Esophagus muscularis mucosa (tissue), 4 donors: ENCODE results near the gene DBN1. TPM values are rescaled to one million over a fixed set of nuclear protein-coding genes. Genes with fewer than 3 reads are reported as not detected.

Source experiments
- DNase-seq: peaks from one replicate; pipeline ENCODE4 v3.0.0-alpha.2; 2017; ENCODE audit errors: extremely low spot score
- H3K27ac ChIP-seq, 4 donors: fragments of 200-600 bp; sonication (generic); replicated peaks in 1 of 4; 1 replicate in 3 of 4; 2 replicates in 1 of 4; pipeline ENCODE4 v1.5.1; 2016 to 2019; ENCODE audit warnings: mild to moderate bottlenecking in 1 of 4
- H3K27me3 ChIP-seq, 4 donors: fragments of 200-600 bp; sonication (generic); one replicate each; pipeline versions ENCODE4 v1.5.1 to v1.6.0; 2016 to 2019
- H3K36me3 ChIP-seq, 4 donors: fragments of 200-600 bp; sonication (generic); one replicate each; pipeline ENCODE4 v1.5.1; 2016 to 2019
- H3K4me1 ChIP-seq, 4 donors: fragments of 200-600 bp; sonication (generic); one replicate each; pipeline ENCODE4 v1.5.1; 2016 to 2019
- H3K4me3 ChIP-seq, 4 donors: fragments of 200-600 bp; sonication (generic); 1 replicate in 2 of 4; 2 replicates in 2 of 4; pipeline ENCODE4 v1.5.1; 2016 to 2019; ENCODE audit warnings: mild to moderate bottlenecking in 4 of 4, moderate library complexity in 1 of 4
- H3K9me3 ChIP-seq, 4 donors: fragments of 200-600 bp; sonication (generic); 1 replicate in 3 of 4; 2 replicates in 1 of 4; pipeline ENCODE4 v1.5.1; 2016 to 2019
- EP300 ChIP-seq: sonication (generic); formaldehyde crosslinking; IDR thresholded peaks from one replicate; pipeline ENCODE4 v1.6.1; 2017; ENCODE audit warnings: antibody characterized with exemption
- POLR2A ChIP-seq: fragments of 450-650 bp; IDR thresholded peaks from one replicate; pipeline ENCODE4 v1.6.1; 2017; ENCODE audit warnings: antibody characterized with exemption, moderate library complexity, mild to moderate bottlenecking, low read depth
- POLR2AphosphoS5 ChIP-seq, 2 donors: sonication (generic); formaldehyde crosslinking; IDR thresholded peaks; one replicate each; pipeline ENCODE4 v1.6.1; 2017; ENCODE audit warnings: antibody characterized with exemption in 2 of 2
- WGBS: methylation state at CpG from one replicate; pipeline ENCODE4 v1.1.5; 2018; 5-methylcytosine and 5-hydroxymethylcytosine counted together
- intact Hi-C: fragments of 100-400 bp; cut with DNase I; formaldehyde crosslinking; loops from one replicate; pipeline ENCODE4 v1.15.1; 2023
- total RNA-seq, 4 donors: library from RNA; depleted of rRNA; stranded (reverse); fragments of >200 nt; gene quantifications; one replicate each; pipeline versions ENCODE4 v1.1.0 to v1.2.1, GENCODE V29; 2016
- TF ChIP-seq, protein P1 (sequence below), 3 experiments: fragments of 200-600 bp in 2 of 3; fragments of 450-650 bp in 1 of 3; sonication (generic) in 2 of 3; IDR thresholded peaks; one replicate each; pipeline ENCODE4 v1.5.1; 2017 to 2019; ENCODE audit warnings: antibody characterized with exemption in 3 of 3, mild to moderate bottlenecking in 2 of 3, moderate library complexity in 1 of 3

DBN1 gene
- total RNA-seq, 4 donors from 2014 or later = 92.2 to 160 (median 130) TPM

DNA sequence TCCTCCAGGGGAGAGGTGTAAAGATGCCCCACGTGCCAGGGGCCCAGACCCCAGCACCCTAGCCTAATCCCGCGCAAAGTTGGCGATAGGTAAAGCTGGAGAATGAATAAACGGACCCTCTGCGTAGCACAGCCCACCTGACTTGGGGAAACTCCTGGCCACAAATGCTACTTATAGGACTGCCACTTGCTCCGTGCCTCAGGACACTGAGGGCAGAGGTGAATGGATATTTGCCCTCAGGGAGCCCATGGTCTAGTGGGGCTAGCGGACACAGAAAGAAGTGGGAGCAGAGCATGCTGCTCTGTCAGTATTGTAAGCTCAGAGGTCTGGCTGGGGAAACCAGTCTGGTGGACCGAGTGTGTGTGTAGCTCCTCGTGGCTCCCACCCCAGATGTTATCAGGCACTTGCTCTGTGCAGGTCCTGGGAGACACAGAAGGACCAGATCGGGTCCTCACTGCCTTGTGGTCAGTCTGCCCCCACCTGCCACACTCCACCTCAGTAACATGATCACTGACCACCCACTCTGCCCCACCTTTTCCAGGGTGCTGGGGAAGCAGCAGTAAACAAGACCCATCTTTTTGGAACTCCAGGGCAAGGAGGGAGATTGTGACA, 46.1 kb downstream of the DBN1 start:
- 4% methylated on average over 9 of the region's 11 CpGs for WGBS
- intact Hi-C loops = loop anchor here (2.0 kb wide), 2 partner anchors 27 to 73 kb away; no protein-coding TSS in a partner anchor
- H3K27me3 ChIP-seq = no peaks in the 10 kb centered on the region
- H3K4me1 ChIP-seq = peaks cover 40 to 62% (median 59%) of the 10 kb centered on the region in 4 donors
- H3K27ac ChIP-seq = peak overlapping the region; percentile 84 to 95 (median 90)
- no peaks in the 10 kb centered on the region for H3K9me3 ChIP-seq
- H3K4me3 ChIP-seq = peak overlapping the region; percentile 74 to 94 (median 85)
- peaks cover 6 to 28% (median 20%) of the 10 kb centered on the region in 4 donors for H3K36me3 ChIP-seq
- no peak for DNase-seq
- TF ChIP-seq POLR2AphosphoS5 (IDR thresholded peaks at IDR 0.05) (no peak), POLR2A (no peak), EP300 (no peak)
- TF ChIP-seq, protein P1, sequence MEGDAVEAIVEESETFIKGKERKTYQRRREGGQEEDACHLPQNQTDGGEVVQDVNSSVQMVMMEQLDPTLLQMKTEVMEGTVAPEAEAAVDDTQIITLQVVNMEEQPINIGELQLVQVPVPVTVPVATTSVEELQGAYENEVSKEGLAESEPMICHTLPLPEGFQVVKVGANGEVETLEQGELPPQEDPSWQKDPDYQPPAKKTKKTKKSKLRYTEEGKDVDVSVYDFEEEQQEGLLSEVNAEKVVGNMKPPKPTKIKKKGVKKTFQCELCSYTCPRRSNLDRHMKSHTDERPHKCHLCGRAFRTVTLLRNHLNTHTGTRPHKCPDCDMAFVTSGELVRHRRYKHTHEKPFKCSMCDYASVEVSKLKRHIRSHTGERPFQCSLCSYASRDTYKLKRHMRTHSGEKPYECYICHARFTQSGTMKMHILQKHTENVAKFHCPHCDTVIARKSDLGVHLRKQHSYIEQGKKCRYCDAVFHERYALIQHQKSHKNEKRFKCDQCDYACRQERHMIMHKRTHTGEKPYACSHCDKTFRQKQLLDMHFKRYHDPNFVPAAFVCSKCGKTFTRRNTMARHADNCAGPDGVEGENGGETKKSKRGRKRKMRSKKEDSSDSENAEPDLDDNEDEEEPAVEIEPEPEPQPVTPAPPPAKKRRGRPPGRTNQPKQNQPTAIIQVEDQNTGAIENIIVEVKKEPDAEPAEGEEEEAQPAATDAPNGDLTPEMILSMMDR (IDR thresholded peaks at IDR 0.05) = no peak

GRCh38 chr5:177426566-177427210, 46.7 kb downstream of the DBN1 start, which contains the start of gene GRK6:
GRK6 (plus strand) TSS chr5:177426676; CDS start chr5:177426846, 170 bp downstream.
- intact Hi-C loops = loop anchor here (2.0 kb wide), 2 partner anchors 28 to 74 kb away; no protein-coding TSS in a partner anchor

GRCh38 chr5:177425801-177426565, 47.5 kb downstream of the DBN1 start:
- DNase-seq = peak; percentile 100
- Histone ChIP-seq H3K4me3 (peak overlapping the region; percentile 52 to 74 (median 61)), H3K9me3 (no peaks in the 10 kb centered on the region), H3K36me3 (peaks cover 0 to 15% (median 10%) of the 10 kb centered on the region in 4 donors), H3K27me3 (no peaks in the 10 kb centered on the region), H3K4me1 (peaks cover 28 to 49% (median 47%) of the 10 kb centered on the region in 4 donors), H3K27ac (peak overlapping the region; percentile 89)
- TF ChIP-seq, protein P1 (IDR thresholded peaks at IDR 0.05) = peak in 1 of 3 experiments; percentile 3
- no peak for TF ChIP-seq EP300
- peak; percentile 69 for TF ChIP-seq POLR2A
- peak; percentile 82 to 95 for TF ChIP-seq POLR2AphosphoS5 (IDR thresholded peaks at IDR 0.05)
- under 1% methylated on average over 26 of the region's 52 CpGs for WGBS
- intact Hi-C loops = loop anchor here (2.0 kb wide), 2 partner anchors 29 to 75 kb away; no protein-coding TSS in a partner anchor

More at GRCh38 chr5:177426566-177427210, 46.7 kb downstream of the DBN1 start, which contains the start of gene GRK6:
- TF ChIP-seq POLR2A = no peak
- TF ChIP-seq, protein P1 (IDR thresholded peaks at IDR 0.05) = peak in 1 of 3 experiments; percentile 4
- WGBS = 1% methylated on average over 25 of the region's 82 CpGs
- Histone ChIP-seq H3K4me3 (peak within 1 kb of the TSS; percentile 74 to 94 (median 85)), H3K4me1 (peaks cover 34 to 56% (median 54%) of the 10 kb centered on the region in 4 donors), H3K36me3 (peaks cover 0 to 22% (median 15%) of the 10 kb centered on the region in 4 donors), H3K27ac (peak within 1 kb of the TSS; percentile 89 to 95 (median 90)), H3K27me3 (no peaks in the 10 kb centered on the region), H3K9me3 (no peaks in the 10 kb centered on the region)
- no peak for DNase-seq

GRCh38 chr5:177425196-177425800, 48.1 kb downstream of the DBN1 start:
- H3K4me3 ChIP-seq = peak overlapping the region; percentile 52 to 74 (median 61)
- H3K4me1 ChIP-seq = peaks cover 25 to 42% (median 40%) of the 10 kb centered on the region in 4 donors
- WGBS = 48% methylated on average over 12 of the region's 13 CpGs
- TF ChIP-seq, protein P1 (IDR thresholded peaks at IDR 0.05) = no peak
- intact Hi-C loops = no loop called here
- no peak for DNase-seq
- H3K27me3 ChIP-seq = no peaks in the 10 kb centered on the region
- H3K36me3 ChIP-seq = peaks cover 0 to 8% (median 3%) of the 10 kb centered on the region in 4 donors
- H3K9me3 ChIP-seq = no peaks in the 10 kb centered on the region
- peak overlapping the region; percentile 89 for H3K27ac ChIP-seq
